ENCODE results near the gene SRPX.

- TF ChIP-seq CTCF (IDR thresholded peaks at IDR 0.05) (no peak), POLR2A (IDR thresholded peaks at IDR 0.05) (no peak), POLR2AphosphoS5 (IDR thresholded peaks at IDR 0.05) (no peak), EP300 (IDR thresholded peaks at IDR 0.05) (no peak)
Observed at GRCh38 chrX:38205039-38205438, 15.6 kb downstream of the SRPX start.
